ENCODE results near the gene TRMU.

The TRMU gene, protein sequence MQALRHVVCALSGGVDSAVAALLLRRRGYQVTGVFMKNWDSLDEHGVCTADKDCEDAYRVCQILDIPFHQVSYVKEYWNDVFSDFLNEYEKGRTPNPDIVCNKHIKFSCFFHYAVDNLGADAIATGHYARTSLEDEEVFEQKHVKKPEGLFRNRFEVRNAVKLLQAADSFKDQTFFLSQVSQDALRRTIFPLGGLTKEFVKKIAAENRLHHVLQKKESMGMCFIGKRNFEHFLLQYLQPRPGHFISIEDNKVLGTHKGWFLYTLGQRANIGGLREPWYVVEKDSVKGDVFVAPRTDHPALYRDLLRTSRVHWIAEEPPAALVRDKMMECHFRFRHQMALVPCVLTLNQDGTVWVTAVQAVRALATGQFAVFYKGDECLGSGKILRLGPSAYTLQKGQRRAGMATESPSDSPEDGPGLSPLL

DNA sequence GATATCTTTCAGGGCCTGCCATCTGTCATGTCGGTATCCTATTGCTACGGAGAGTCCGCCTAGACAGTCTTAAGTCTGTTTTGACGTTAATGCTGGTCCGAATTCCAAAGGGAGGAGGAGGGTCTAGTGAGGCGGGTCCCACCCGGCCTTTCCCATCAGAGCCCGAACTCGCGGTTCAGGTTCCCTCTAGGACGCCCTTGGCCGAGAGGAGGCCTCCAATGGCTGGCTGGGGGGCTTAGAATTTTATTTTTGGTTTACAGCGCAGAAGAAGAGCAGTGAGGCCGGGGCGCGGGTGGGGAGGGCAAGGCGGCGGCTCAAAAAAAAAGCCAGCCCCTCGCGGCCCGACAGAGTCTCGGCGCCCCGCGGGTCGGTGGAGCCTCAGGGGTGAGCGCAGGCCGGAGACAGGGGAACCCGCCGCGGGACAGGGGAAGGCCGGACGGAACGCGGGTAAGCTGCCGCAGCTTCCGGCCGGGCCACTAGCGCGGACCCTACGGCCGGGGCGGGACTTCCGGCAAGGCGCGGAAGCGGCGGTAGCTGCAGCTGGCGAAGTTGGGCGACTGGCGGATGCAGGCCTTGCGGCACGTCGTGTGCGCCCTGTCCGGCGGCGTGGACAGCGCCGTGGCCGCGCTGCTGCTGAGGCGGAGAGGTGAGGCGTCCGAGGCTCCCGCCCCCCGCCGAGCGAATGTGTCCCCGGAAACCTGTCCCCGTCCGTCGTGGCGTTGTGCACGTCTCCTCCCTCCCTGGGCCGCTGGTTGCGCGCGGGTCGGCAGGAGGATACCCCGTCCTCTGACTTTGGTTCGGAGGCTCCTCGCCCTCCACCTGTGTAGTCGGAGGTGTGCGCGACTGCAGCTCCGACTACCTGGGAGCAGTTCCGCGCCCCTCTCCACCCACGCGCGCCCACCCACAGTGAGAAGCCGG lies at the start of gene TRMU:
Gene TRMU, plus strand, starts transcription at position 514 of the 918 bp plus-strand sequence. Its CDS starts 51 bp downstream, at position 565.
- peak; percentile 79 for DNase-seq

DNA sequence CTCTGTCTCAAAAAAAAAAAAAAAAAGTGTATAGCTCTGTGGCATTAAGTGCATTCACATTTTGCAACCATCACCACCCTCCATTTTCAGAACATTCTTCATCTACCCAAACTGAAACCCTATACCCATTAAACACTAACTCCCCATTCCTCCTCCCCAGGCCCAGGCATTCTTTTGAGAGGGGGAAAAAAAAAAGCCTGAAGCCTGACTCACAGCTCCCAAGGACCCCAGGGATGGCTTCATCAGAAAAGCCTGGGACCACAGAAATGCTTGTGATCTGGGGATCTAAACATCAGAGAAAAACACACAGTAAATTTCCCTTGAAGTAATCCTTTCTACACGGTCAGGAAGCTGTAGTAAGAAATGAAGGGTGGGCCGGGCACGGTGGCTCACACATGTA lies 49.5 kb upstream of the TRMU start:
- no peak for DNase-seq

DNA sequence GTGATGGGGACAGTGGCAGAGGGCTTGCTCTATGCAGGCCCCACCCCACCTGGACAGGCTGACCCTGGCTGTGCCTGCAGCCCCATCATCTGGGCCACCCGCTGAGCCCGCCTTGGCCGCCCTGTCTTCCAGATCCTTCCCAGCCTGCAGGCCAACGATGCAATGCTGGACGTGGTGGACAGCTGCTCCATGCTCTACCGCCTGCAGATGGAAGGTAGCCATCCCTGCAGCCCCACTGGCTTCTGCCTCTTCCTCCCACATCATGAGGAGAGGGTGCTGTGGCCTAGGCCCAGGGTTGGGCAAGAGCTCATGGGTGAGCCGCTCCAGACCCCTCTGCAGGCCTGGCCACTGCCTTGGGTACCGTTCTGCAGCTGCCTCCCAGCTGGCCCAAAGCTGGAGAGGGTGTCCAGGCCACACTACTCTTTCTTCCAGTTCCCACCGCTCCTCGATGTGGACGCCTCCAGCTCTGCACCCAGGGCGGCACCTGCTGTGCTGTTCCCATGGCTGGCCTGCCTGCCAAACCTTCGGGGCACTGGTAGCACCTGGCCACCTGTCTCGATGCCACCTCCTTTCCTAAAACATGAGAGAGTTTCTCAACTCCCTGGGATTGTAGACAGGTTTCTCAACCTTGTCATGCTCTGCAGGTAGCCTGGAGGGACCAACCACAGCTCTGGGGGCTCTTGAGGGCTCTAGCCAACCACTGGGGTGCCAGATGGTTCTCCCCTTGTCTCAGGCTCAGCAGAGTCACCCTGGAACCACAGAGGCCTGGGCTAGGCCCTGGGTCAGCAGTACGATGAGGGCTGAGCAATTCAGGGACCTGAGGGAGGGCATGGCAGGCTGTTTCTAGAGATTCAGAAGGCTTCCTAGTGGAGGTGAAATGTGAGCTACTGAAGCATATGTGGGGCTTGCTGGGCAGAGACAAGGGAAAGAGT lies 48.3 kb upstream of the TRMU start:
- DNase-seq = no peak

DNA sequence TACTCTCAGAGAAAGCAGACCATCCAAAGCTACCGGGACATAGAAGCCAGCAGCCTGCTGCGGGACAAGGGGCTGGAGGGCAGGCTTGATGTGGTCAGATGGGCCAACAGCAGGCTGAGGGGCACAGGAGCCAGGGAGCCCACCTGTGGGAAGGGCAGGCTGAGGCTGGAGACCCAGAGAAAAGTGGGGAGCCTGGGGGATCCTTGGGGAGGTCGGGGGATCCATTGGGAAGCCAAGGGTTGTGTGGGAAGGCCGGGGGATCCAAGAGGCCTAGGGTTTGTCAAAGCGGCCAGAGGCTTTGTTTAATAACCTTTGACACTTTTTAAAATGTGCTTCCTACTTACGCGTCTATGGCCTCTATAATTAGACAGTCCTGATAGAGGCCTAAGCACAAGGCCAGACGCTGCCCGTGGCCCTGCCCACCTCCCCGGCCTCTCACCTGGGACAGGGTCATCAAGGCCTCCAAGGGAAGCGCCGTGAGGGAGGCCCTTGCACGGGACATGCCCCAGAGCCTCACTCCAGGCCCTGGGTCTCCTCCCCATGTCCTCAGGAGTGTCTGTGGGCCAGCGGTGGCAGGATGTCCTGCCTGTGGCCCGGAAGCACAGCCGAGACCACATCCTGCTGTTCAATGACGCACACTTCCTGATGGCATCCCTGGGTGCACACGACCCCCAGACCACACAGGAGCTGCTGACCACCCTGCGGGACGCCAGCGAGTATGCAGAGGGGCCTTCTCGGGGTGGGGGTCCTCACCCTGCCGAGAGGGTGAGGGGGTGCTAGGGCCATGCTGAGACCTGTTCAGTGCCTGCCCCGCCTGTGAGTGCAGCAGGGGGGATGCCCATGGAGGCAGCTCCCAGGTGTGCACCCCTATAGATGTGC lies 47.4 kb upstream of the TRMU start:
- peak; percentile 68 for DNase-seq

- no peak for DNase-seq
Observed at GRCh38 chr22:46288846-46289243, 46.7 kb upstream of the TRMU start.

DNA sequence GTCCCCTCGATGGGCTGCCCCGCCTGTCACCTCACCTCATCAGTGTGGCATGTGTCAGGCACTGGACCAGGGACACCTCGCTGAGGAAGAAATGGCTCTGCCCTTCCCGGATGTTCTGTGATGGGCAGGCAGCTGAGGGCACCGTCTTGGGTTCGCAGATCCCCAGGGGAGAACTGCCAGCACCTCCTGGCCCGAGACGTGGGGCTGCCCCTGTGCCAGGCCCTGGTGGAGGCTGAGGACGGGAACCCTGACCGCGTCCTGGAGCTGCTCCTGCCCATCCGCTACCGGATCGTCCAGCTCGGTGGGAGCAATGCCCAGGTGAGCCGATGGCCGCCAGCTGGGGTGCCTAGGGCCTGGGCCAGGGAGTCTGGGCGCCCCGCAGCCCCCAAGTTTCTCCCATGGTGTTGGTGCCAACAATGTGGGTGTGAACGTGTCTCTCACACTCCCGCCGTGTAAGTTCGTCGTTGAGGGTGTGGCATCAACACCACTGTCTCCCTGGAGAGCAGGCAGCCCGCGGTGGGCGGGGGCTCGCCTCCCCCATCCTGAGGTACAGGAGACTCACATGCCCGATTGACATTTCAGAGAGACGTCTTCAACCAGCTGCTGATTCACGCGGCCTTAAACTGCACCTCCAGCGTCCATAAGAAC lies 46.1 kb upstream of the TRMU start:
- peak; percentile 66 for DNase-seq

DNA sequence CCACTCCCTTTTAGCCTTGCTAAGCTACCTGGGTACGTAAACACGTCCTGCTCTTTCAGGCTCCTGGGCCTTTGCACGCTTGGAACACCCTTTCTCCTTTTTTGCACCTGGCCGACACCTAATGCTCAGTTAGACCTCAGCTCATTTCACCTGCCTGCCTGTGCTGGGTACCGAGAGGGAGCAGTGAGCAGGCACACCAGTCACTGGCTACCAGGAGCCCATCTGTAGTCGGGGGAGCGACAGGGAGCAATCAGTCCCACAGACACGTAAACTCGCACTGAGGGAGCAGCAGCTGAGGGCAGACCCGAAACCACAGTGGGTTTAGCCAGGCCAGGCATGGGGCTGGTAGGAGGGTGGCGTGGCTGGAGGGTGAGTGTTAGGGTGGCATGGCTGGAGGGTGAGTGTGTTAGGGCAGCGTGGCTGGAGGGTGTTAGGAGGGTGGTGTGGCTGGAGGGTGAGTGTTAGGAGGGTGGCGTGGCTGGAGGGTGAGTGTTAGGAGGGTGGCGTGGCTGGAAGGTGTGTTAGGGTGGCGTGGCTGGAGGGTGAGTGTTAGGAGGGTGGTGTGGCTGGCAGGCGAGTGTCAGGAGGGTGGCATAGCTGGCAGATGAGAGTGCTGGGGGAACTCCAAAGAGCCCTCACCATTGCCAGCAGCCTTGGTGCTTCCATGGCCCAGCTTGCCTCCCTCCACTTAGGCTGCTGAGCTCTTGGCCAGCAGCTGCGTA lies 45.2 kb upstream of the TRMU start:
- DNase-seq = no peak

DNA sequence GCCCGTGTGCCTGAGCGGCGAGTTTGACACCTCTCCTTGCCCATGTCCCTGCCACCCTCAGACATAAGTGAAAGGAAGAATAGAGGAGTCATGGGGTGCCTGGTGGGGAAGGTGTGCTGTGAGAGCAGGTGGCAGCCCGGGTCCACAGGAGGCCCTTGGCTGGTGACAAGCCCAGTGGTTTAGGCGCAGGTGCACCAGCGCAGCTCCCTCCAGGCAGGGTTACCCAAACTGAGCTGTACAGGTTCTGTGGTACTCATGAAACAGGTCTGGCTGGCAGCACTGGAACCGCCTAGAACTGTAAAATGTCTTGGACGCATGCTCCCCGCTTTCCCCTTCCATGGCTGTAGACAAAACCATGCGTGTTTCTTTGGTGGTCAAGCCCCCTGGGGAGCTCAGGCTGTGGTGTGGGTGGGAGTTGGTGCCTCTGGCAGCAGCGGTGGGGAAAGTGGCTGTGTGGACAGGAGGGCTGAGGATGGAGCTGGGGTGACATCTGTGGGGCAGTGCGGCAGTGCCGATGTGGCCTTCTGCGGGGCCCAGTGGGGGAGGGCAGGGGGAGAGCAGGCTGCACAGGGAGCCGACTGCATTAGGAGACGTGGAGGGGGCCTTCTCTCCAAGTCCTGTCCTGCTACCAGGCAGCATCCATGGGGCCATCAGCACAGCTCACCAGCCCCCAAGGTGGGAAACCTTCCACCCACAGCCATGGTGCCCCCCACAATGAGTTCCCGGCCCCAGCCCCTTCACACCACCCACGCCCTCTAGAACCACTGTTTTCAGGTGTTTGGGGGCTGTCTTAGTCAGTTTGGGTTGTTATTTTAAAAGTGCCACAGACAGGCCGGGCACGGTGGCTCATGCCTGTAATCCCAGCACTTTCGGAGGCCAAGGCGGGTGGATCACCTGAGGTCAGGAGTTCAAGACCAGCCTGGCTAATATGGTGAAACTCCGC lies 44.4 kb upstream of the TRMU start:
- DNase-seq = no peak

- no peak for DNase-seq
Observed at GRCh38 chr22:46292173-46292572, 43.3 kb upstream of the TRMU start.

GRCh38 chr22:46292732-46293131 lies 42.8 kb upstream of the TRMU start:
- no peak for DNase-seq

DNA sequence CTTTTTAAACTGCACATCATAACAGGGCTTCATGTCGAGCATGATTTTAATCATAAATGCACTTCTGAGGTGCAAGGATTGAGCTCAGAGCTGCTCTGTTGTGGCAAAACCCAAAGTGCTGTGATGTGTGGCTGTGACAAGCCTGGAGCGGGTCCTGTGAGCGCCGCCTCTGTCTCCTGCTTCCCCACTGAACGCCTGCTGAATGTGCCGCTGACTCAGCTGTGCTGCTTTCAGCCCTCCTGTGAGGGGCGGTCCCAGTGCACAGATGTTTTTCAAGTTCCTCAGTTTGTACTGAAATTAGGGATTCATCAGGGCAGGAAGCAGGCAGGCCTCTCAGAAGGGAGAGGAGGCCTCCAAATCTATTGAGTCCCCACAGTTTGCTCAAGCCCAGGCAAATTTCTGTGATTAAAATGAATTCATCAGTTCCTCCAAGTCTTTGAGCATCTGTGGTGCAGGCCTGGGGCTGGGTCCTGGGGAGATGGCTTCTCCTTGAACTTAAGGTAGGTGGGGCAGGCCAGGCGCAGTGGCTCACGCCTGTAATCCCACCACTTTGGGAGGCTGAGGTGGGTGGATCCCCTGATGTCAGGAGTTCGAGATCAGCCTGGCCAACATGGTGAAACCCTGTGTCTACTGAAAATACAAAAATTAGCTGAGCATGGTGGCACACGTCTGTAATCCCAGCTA lies 41.8 kb upstream of the TRMU start:
- peak; percentile 40 for DNase-seq

- DNase-seq = no peak
Observed at GRCh38 chr22:46294784-46295183, 40.7 kb upstream of the TRMU start.

DNA sequence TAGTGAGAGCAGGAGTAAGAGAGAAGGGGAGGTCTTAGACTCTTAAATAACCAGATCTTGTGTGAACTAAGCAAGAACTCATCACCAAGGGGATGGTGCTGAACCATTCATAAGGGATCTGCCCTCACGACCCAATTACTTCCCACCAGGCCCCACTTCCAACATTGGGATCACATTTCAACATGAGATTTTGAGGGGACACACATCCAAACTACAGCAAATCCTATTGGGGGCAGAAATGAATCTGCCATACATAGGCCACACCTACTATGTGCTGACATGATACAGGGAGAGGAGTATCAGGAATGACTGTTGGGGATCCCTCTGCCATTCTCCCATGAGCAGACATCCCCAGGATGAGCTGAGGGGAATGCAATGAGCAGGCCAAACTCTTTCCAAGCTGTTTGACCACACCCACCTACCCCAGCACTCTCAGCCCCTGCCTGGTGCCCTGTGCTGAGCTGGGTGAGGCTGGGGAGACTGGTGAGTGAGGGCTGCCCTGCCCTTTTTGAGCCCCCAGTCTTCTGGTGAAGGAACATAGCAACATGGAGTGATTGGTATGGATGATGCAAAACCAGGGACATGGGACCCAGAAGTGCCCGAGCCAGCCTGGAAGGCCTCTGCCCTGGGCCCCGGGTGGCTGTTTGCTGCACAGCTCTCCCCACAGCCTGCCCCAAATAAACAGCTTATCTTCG lies 40.1 kb upstream of the TRMU start:
- DNase-seq = no peak

DNA sequence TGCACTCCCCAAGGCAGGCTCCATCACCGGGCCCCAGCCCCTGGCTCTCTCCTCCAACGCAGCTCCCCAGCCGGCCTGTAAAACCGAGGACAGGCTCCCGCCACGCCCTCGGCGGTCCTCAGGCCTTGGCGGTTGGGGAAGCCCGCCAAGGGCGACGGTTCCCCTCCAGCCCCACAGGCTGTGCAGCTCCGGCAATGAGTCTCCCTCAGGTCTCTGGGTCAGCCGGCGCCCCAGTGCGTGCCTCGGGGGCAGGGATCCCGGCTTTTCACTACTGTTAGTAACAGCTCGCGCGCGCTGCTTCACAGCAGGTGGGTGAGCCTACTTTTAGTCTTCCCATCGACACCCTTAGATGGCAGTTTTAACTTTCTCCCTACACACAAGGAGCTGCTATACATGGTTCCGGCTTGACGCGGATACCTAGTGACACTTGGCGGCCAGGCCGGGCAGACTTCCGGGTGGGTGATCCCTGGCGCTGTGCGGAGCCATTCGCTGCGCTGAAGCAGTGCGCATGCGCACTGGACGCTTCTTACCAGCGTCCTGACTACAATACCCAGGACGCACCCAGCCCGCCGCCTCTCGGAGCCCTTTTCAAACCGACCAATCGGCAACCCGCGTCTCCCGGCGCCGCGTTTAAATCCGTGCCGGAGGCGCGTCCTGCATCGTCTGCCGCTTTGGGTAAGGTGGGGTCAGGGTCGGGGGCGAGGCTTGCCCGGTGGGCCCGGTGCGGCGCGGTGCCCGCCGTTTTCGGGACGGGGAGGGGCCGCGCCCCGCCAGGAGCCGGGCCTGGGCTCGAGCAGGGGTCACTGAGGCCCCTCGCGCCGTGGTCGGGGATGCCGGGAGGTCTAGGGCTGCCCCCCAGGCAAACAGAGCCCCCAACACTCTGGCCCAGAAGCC lies 39.0 kb upstream of the TRMU start, which contains the start of gene GTSE1:
Gene GTSE1, plus strand, starts transcription at position 614 of the 894 bp plus-strand sequence. CDS start 531 bp downstream, outside the sequence.
- peak; percentile 99 for DNase-seq

GRCh38 chr22:46297151-46297812 lies 38.2 kb upstream of the TRMU start:
- no peak for DNase-seq

GRCh38 chr22:46299101-46299500 lies 36.4 kb upstream of the TRMU start:
- no peak for DNase-seq

Data from CD4-positive, alpha-beta T cell treated with Interleukin-15 for 1 hour (primary cell).